K562 (cell line): ENCODE measurements around the gene VARS1.

Experiments
- BHLHE40 ChIP-seq: IDR thresholded peaks from 2 replicates; pipeline ENCODE4 v1.6.1; 2011; ENCODE audit warnings: low read length, improper control_type of control experiment
- CHD2 ChIP-seq: IDR thresholded peaks from 2 replicates; pipeline ENCODE4 v1.6.1; 2011; ENCODE audit warnings: low read depth, low read length
- ETV1 ChIP-seq: fragments of 450-650 bp; conservative IDR thresholded peaks from 2 replicates; pipeline ENCODE4 v1.6.1; 2016; ENCODE audit warnings: missing genetic modification characterization, control low read depth, low read depth, missing compliant biosample characterization
- JUN ChIP-seq, 2 experiments: sonication (generic) in 1 of 2; formaldehyde crosslinking in 1 of 2; IDR thresholded peaks; 2 replicates each; pipeline versions ENCODE4 v1.6.1 to v1.8.0; 2012 to 2022; ENCODE audit warnings: borderline replicate concordance in 2 of 2, mild to moderate bottlenecking in 2 of 2, improper control_type of control experiment in 1 of 2, low read depth in 1 of 2, low read length in 1 of 2, missing genetic modification reagents in 1 of 2
- MYC ChIP-seq, 2 experiments: fragments of 250-450 bp in 1 of 2; sonication (Bioruptor Pico) in 1 of 2; IDR thresholded peaks; 2 replicates each; pipeline versions ENCODE4 v1.5.1 to v1.6.1; 2012 to 2021; ENCODE audit warnings: low read depth in 2 of 2, borderline replicate concordance in 1 of 2, improper control_type of control experiment in 1 of 2, low read length in 1 of 2, mild to moderate bottlenecking in 1 of 2, moderate library complexity in 1 of 2
- NBN ChIP-seq: fragments of 450-650 bp; IDR thresholded peaks from 2 replicates; pipeline ENCODE4 v1.6.1; 2016; ENCODE audit warnings: low read depth, mild to moderate bottlenecking
- PHB ChIP-seq: fragments of 250-450 bp; sonication (Bioruptor Pico); IDR thresholded peaks from 2 replicates; pipeline ENCODE4 v1.5.0; 2021
- POLR2A ChIP-seq: fragments of 450-650 bp; conservative IDR thresholded peaks from 2 replicates; pipeline ENCODE4 v1.6.1; 2016
- TF ChIP-seq, protein P1 (sequence below), 3 experiments: IDR thresholded peaks in 2 of 3; conservative IDR thresholded peaks in 1 of 3; 2 replicates each; pipeline ENCODE4 v1.5.1; 2011 to 2012; ENCODE audit warnings: low read length in 3 of 3, mild to moderate bottlenecking in 3 of 3, control low read depth in 2 of 3, improper control_type of control experiment in 1 of 3, inconsistent platforms in 1 of 3, low read depth in 1 of 3, mixed read lengths in 1 of 3, moderate library complexity in 1 of 3; ENCODE audit not compliant: insufficient read depth in 2 of 3
- TF ChIP-seq, protein P2 (sequence below): sonication (generic); formaldehyde crosslinking; IDR thresholded peaks from 2 replicates; pipeline ENCODE4 v1.8.1; 2023; ENCODE audit warnings: mild to moderate bottlenecking, missing genetic modification reagents
- TF ChIP-seq, protein P3 (sequence below): sonication (generic); formaldehyde crosslinking; IDR thresholded peaks from 2 replicates; pipeline ENCODE4 v1.8.1; 2023; ENCODE audit warnings: mild to moderate bottlenecking, missing genetic modification reagents

DNA sequence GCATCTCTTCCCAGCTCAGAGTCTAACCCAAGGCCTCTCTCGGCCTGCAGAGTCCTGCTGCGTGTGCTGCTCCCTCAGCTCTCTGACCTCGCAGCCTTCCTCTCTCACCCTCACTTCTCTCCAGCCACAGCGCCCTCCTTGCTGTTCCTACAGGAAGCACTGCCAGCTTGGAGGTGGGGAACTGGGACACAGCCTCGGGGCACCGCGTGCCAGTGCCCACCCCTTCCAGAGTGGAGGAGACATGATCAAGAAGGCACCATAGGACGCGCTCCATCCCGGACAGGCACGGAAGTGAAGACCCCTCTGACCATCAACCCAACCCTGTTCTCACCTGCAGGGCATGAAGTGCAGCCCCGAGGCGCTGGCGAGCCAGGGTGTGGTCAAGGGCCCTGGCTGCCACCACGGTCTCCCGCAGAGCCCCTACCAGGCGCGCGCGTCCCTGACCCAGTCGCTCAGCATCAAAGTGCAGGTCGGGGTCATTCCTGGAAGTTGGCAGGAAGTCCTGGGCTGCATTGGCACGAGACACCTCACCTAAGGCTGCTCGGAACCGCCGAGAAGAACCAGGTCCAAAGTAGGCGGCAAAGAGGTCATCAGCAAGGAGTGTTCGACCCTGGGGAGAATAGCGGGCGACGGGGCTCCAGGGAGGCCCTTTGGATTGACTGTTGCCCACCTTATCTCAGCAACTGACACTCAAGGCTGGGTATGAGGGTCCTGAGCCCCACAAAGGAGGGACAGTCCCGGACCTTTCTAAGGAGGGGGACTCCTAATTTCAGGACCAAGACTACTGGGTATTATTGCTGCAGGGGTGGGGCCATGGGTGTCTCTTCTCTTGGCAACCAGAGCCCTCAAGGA lies 19.7 kb downstream of the VARS1 start:
- TF ChIP-seq ETV1 (tag) (no peak), NBN (no peak), MYC (IDR thresholded peaks at IDR 0.05; ENCODE audit: low read depth, low read length) (no peak), MYC (CRISPR knock-in tag; IDR thresholded peaks at IDR 0.05; ENCODE audit: borderline replicate concordance, low read depth) (no peak), BHLHE40 (no peak), CHD2 (no peak), POLR2A (no peak), PHB (CRISPR knock-in tag) (no peak), JUN (IDR thresholded peaks at IDR 0.05; ENCODE audit: borderline replicate concordance, low read depth, low read length) (no peak), JUN (CRISPR knock-in tag; IDR thresholded peaks at IDR 0.05; ENCODE audit: borderline replicate concordance) (no peak)
- TF ChIP-seq, protein P1, sequence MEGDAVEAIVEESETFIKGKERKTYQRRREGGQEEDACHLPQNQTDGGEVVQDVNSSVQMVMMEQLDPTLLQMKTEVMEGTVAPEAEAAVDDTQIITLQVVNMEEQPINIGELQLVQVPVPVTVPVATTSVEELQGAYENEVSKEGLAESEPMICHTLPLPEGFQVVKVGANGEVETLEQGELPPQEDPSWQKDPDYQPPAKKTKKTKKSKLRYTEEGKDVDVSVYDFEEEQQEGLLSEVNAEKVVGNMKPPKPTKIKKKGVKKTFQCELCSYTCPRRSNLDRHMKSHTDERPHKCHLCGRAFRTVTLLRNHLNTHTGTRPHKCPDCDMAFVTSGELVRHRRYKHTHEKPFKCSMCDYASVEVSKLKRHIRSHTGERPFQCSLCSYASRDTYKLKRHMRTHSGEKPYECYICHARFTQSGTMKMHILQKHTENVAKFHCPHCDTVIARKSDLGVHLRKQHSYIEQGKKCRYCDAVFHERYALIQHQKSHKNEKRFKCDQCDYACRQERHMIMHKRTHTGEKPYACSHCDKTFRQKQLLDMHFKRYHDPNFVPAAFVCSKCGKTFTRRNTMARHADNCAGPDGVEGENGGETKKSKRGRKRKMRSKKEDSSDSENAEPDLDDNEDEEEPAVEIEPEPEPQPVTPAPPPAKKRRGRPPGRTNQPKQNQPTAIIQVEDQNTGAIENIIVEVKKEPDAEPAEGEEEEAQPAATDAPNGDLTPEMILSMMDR (IDR thresholded peaks at IDR 0.05 in 2 of 3, conservative IDR thresholded peaks at IDR 0.05 in 1 of 3; ENCODE audit: insufficient read depth in 2 of 3, low read depth in 1 of 3, low read length in 3 of 3) = no peak
- TF ChIP-seq, protein P2, sequence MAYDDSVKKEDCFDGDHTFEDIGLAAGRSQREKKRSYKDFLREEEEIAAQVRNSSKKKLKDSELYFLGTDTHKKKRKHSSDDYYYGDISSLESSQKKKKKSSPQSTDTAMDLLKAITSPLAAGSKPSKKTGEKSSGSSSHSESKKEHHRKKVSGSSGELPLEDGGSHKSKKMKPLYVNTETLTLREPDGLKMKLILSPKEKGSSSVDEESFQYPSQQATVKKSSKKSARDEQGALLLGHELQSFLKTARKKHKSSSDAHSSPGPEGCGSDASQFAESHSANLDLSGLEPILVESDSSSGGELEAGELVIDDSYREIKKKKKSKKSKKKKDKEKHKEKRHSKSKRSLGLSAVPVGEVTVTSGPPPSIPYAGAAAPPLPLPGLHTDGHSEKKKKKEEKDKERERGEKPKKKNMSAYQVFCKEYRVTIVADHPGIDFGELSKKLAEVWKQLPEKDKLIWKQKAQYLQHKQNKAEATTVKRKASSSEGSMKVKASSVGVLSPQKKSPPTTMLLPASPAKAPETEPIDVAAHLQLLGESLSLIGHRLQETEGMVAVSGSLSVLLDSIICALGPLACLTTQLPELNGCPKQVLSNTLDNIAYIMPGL = no peak
- TF ChIP-seq, protein P3, sequence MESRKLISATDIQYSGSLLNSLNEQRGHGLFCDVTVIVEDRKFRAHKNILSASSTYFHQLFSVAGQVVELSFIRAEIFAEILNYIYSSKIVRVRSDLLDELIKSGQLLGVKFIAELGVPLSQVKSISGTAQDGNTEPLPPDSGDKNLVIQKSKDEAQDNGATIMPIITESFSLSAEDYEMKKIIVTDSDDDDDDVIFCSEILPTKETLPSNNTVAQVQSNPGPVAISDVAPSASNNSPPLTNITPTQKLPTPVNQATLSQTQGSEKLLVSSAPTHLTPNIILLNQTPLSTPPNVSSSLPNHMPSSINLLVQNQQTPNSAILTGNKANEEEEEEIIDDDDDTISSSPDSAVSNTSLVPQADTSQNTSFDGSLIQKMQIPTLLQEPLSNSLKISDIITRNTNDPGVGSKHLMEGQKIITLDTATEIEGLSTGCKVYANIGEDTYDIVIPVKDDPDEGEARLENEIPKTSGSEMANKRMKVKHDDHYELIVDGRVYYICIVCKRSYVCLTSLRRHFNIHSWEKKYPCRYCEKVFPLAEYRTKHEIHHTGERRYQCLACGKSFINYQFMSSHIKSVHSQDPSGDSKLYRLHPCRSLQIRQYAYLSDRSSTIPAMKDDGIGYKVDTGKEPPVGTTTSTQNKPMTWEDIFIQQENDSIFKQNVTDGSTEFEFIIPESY (CRISPR knock-in tag) = no peak
